ENCODE data around the gene SLC25A25. TPM values are rescaled to one million over a fixed set of nuclear protein-coding genes. Genes with fewer than 3 reads are reported as not detected.

SLC25A25 gene
- total and polyA plus RNA-seq, 9 of the 15 experiments (the other 6 are each of a cell fraction or from before 2014, with no cell fraction given): 0.07 to 35.9 (median 23.2) TPM

GRCh38 chr9:128127568-128127989, 59.5 kb downstream of the SLC25A25 start, which contains the start of gene PTGES2 (continued):
- TF ChIP-seq KDM5B (IDR thresholded peaks at IDR 0.05; ENCODE audit: insufficient replicate concordance, low read depth, low read length) (peak; percentile 56), POU5F1 (IDR thresholded peaks at IDR 0.05; ENCODE audit: borderline replicate concordance, low read depth, low read length, partially characterized antibody) (no peak), FOXJ3 (CRISPR knock-in tag; IDR thresholded peaks at IDR 0.05) (no peak), ZNF408 (CRISPR knock-in tag; IDR thresholded peaks at IDR 0.05; ENCODE audit: low read depth) (no peak), MED1 (CRISPR knock-in tag; IDR thresholded peaks at IDR 0.05; ENCODE audit: borderline replicate concordance) (0 out of 2 replicates have a peak, but pooled peaks have one; percentile 66), MXD1 (CRISPR knock-in tag; IDR thresholded peaks at IDR 0.05; ENCODE audit: borderline replicate concordance, poor library complexity, severe bottlenecking) (peak; percentile 49), MXI1 (IDR thresholded peaks at IDR 0.05; ENCODE audit: low read depth, low read length) (peak; percentile 40; the same call in 1 of the 2 replicates), ZBTB40 (IDR thresholded peaks at IDR 0.05) (no peak), ZBTB40 (CRISPR knock-in tag; IDR thresholded peaks at IDR 0.05) (no peak), SIX5 (IDR thresholded peaks at IDR 0.05; ENCODE audit: borderline replicate concordance in 1 of 2, insufficient read depth in 1 of 2, low read depth in 1 of 2, low read length in 2 of 2) (no peak), NELFE (IDR thresholded peaks at IDR 0.05; ENCODE audit: insufficient read depth, insufficient read length) (no peak), IRF9 (tag; IDR thresholded peaks at IDR 0.05) (no peak), HOXB6 (CRISPR knock-in tag; IDR thresholded peaks at IDR 0.05; ENCODE audit: borderline replicate concordance) (no peak), ETS1 (conservative IDR thresholded peaks at IDR 0.05; ENCODE audit: control insufficient read depth, low read depth, low read length) (no peak; the same call in 1 of the 2 replicates), POLR2H (tag; IDR thresholded peaks at IDR 0.05; ENCODE audit: low read depth) (no peak)
